ENCODE measurements around the gene LSS. TPM values are rescaled to one million over a fixed set of nuclear protein-coding genes. Genes with fewer than 3 reads are reported as not detected.

The LSS gene
- total and polyA plus RNA-seq, 10 of the 15 experiments (the other 5 are each of a cell fraction or from before 2014, with no cell fraction given) = 2.9 to 82.4 (median 27.5) TPM

DNA sequence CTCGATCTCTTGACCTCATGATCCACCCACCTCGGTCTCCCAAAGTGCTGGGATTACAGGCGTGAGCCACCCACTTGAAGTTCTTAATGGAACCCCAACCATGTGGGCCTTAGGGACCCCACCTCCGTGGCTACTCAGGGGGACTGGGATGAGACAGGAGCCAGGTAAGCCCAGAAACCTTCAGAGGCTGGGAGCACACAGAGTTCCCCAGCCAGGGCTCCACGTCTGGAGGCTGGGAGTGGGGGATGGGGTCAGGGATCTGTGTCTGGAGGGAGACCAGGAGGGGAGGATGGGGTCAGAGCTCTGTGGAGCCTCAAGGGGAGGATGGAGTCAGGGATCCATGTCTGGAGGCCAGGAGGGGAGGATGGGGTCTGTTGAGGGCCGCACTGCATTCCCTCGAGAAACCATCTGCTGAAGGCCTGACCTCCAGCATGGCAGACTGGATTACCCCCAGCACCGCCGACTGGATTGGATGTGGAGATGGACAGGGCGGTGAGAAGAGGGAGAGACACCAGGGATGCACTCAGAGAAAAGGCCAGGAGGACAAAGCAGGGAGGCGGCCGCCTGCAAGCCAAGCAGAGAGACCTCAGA is 71.1 kb downstream of the LSS start:
- no peak overlapping the region for H3K4me2 ChIP-seq (ENCODE audit: control insufficient read depth, insufficient read depth)
- DNase-seq (ENCODE audit: low read depth, low spot score) = no peak
- H3K27ac ChIP-seq (ENCODE audit: control insufficient read depth, insufficient read depth) = no peak overlapping the region
- SMC1A ChIA-PET (ENCODE audit: uncharacterized antibody, unreplicated experiment) = no interaction called here
- no TSS peak for BruUV-seq (replicated peaks)
- intact Hi-C loops (cut with micrococcal nuclease; ENCODE audit: unreplicated experiment) = no loop called here
- H2AFZ ChIP-seq (ENCODE audit: control insufficient read depth, low read depth, low read length) = no peak overlapping the region
- no peak overlapping the region for H3K4me3 ChIP-seq
- WGBS (ENCODE audit: insufficient coverage, insufficient replicate concordance, low lambda C conversion rate, missing lambda C conversion rate) = 81% methylated on average over 12 of the region's 12 CpGs
- RAD21 ChIA-PET (ENCODE audit: unreplicated experiment) = no interaction called here
- POLR2A ChIA-PET = no interaction called here
- no peaks in the 10 kb centered on the region for H3K36me3 ChIP-seq (ENCODE audit: control insufficient read depth in 2 of 2, insufficient read depth in 2 of 2, low read length in 1 of 2)
- H3K9me3 ChIP-seq (replicated peaks; ENCODE audit: control insufficient read depth, insufficient read depth, low read length) = no peaks in the 10 kb centered on the region; the same call in 2 of the 3 replicates
- FAIRE-seq = no peak
- no peaks in the 10 kb centered on the region for H4K20me1 ChIP-seq (ENCODE audit: control insufficient read depth, insufficient read depth)
- H3K27me3 ChIP-seq (replicated peaks in 1 of 2; ENCODE audit: control insufficient read depth in 2 of 2, insufficient read depth in 2 of 2, low read length in 1 of 2) = no peaks in the 10 kb centered on the region
- no peaks in the 10 kb centered on the region for H3K4me1 ChIP-seq (ENCODE audit: control insufficient read depth, insufficient read depth, low read length)
- CTCF ChIA-PET = no interaction called here
- no peak for ATAC-seq
- no peaks in the 10 kb centered on the region for H3K79me2 ChIP-seq (ENCODE audit: control insufficient read depth, insufficient read depth, low read length)
- no peak overlapping the region for H3K9ac ChIP-seq (ENCODE audit: control insufficient read depth, insufficient read depth, low read length)
- TF ChIP-seq FOS (IDR thresholded peaks at IDR 0.05; ENCODE audit: borderline replicate concordance, extremely low read depth, insufficient read length) (no peak), ZNF24 (IDR thresholded peaks at IDR 0.05) (no peak), BACH1 (IDR thresholded peaks at IDR 0.05; ENCODE audit: borderline replicate concordance) (no peak), ATF7 (IDR thresholded peaks at IDR 0.05; ENCODE audit: low read depth) (no peak), ASH2L (IDR thresholded peaks at IDR 0.05; ENCODE audit: borderline replicate concordance, low read depth) (no peak), MYC (IDR thresholded peaks at IDR 0.05; ENCODE audit: insufficient read depth, insufficient read length, insufficient replicate concordance, low read length, severe bottlenecking) (no peak), CREB1 (IDR thresholded peaks at IDR 0.05; ENCODE audit: low read depth) (no peak), RELA (IDR thresholded peaks at IDR 0.05; ENCODE audit: borderline replicate concordance, partially characterized antibody) (no peak), SP1 (IDR thresholded peaks at IDR 0.05; ENCODE audit: low read depth, low read length) (no peak), ATF3 (IDR thresholded peaks at IDR 0.05; ENCODE audit: borderline replicate concordance, extremely low read depth, low read depth, low read length) (no peak), SREBF1 (IDR thresholded peaks at IDR 0.05; ENCODE audit: low read length) (no peak), SMAD1 (IDR thresholded peaks at IDR 0.05; ENCODE audit: low read depth, partially characterized antibody) (no peak), ZBTB33 (IDR thresholded peaks at IDR 0.05) (no peak), TCF7 (IDR thresholded peaks at IDR 0.05; ENCODE audit: borderline replicate concordance) (no peak), YBX1 (IDR thresholded peaks at IDR 0.05) (no peak)
- TF ChIP-seq, protein P1, sequence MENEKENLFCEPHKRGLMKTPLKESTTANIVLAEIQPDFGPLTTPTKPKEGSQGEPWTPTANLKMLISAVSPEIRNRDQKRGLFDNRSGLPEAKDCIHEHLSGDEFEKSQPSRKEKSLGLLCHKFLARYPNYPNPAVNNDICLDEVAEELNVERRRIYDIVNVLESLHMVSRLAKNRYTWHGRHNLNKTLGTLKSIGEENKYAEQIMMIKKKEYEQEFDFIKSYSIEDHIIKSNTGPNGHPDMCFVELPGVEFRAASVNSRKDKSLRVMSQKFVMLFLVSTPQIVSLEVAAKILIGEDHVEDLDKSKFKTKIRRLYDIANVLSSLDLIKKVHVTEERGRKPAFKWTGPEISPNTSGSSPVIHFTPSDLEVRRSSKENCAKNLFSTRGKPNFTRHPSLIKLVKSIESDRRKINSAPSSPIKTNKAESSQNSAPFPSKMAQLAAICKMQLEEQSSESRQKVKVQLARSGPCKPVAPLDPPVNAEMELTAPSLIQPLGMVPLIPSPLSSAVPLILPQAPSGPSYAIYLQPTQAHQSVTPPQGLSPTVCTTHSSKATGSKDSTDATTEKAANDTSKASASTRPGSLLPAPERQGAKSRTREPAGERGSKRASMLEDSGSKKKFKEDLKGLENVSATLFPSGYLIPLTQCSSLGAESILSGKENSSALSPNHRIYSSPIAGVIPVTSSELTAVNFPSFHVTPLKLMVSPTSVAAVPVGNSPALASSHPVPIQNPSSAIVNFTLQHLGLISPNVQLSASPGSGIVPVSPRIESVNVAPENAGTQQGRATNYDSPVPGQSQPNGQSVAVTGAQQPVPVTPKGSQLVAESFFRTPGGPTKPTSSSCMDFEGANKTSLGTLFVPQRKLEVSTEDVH (IDR thresholded peaks at IDR 0.05; ENCODE audit: low read depth, partially characterized antibody) = no peak
- TF ChIP-seq, protein P2, sequence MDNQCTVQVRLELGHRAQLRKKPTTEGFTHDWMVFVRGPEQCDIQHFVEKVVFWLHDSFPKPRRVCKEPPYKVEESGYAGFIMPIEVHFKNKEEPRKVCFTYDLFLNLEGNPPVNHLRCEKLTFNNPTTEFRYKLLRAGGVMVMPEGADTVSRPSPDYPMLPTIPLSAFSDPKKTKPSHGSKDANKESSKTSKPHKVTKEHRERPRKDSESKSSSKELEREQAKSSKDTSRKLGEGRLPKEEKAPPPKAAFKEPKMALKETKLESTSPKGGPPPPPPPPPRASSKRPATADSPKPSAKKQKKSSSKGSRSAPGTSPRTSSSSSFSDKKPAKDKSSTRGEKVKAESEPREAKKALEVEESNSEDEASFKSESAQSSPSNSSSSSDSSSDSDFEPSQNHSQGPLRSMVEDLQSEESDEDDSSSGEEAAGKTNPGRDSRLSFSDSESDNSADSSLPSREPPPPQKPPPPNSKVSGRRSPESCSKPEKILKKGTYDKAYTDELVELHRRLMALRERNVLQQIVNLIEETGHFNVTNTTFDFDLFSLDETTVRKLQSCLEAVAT (IDR thresholded peaks at IDR 0.05) = no peak
- in situ Hi-C loops (cut with MboI) = no loop called here

Data from GM12878 (cell line).